IMR-90 (cell line): ENCODE results near the gene SLC6A7. TPM values are rescaled to one million over a fixed set of nuclear protein-coding genes. Genes with fewer than 3 reads are reported as not detected.

Source experiments
- ATAC-seq: fragments of 200-7000 bp; cut with Tn5 transposase; 2 replicates; pipeline ENCODE4 v1.9.1; 2020; ENCODE audit warnings: low read depth, mild to moderate bottlenecking, moderate library complexity
- BruUV-seq: library from RNA; stranded (reverse); fragments of 400-500 nt; replicated peaks from 2 replicates; lab custom pipeline; 2021; lab: Mats Ljungman, UMichigan
- CTCF ChIA-PET: fragments of 300-600 bp; formaldehyde crosslinking; extraction: SDS; loops from one replicate; lab custom pipeline; 2021; ENCODE audit warnings: antibody characterized with exemption; lab: Yijun Ruan, JAX
- POLR2A ChIA-PET: fragments of 300-600 bp; sonication (Branson Sonifier 250); formaldehyde crosslinking; loops from one replicate; lab custom pipeline; 2022; ENCODE audit warnings: antibody characterized with exemption; ENCODE audit not compliant: unreplicated experiment; lab: Charles Lee
- DNase-seq: peaks from one replicate; pipeline ENCODE4 v3.0.0; 2013
- H2AFZ ChIP-seq: replicated peaks from 2 replicates; pipeline ENCODE3; 2013; ENCODE audit warnings: low read length, mild to moderate bottlenecking; ENCODE audit not compliant: poor library complexity
- H2AK5ac ChIP-seq: 2 replicates; pipeline ENCODE4 v1.6.1; 2013; ENCODE audit warnings: low read depth, low read length, inconsistent platforms
- H2AK9ac ChIP-seq: replicated peaks from 2 replicates; pipeline ENCODE3; 2013; ENCODE audit warnings: mild to moderate bottlenecking, low read depth, low read length, moderate library complexity; ENCODE audit not compliant: poor library complexity
- H2BK120ac ChIP-seq: 2 replicates; pipeline ENCODE4 v1.6.1; 2013; ENCODE audit warnings: low read depth, low read length, inconsistent platforms
- H2BK15ac ChIP-seq: 3 replicates; pipeline ENCODE4 v1.6.1; 2013; ENCODE audit warnings: low read depth, low read length, inconsistent platforms
- H2BK20ac ChIP-seq: 2 replicates; pipeline ENCODE4 v1.6.1; 2013; ENCODE audit warnings: low read depth, mild to moderate bottlenecking, inconsistent platforms, low read length, moderate library complexity
- H2BK5ac ChIP-seq: 2 replicates; pipeline ENCODE4 v1.6.1; 2013; ENCODE audit warnings: mild to moderate bottlenecking, low read depth, low read length, inconsistent platforms; ENCODE audit not compliant: poor library complexity, severe bottlenecking
- H3K14ac ChIP-seq: replicated peaks from 2 replicates; pipeline ENCODE4 v1.6.1; 2013; ENCODE audit warnings: low read depth, low read length, inconsistent platforms
- H3K18ac ChIP-seq: 2 replicates; pipeline ENCODE4 v1.6.1; 2013; ENCODE audit warnings: low read depth, low read length, control low read depth
- H3K23ac ChIP-seq: 2 replicates; pipeline ENCODE4 v1.6.1; 2013; ENCODE audit warnings: low read depth, low read length, inconsistent platforms
- H3K27ac ChIP-seq: 2 replicates; pipeline ENCODE4 v1.5.1; 2013; ENCODE audit warnings: mild to moderate bottlenecking, control low read depth, low read length; ENCODE audit not compliant: insufficient read depth
- H3K27me3 ChIP-seq: 2 replicates; pipeline ENCODE4 v1.6.1; 2013; ENCODE audit warnings: low read length; ENCODE audit not compliant: control insufficient read depth, insufficient read depth
- H3K36me3 ChIP-seq: 2 replicates; pipeline ENCODE4 v1.6.1; 2013; ENCODE audit warnings: low read length, mixed read lengths; ENCODE audit not compliant: control insufficient read depth, insufficient read depth
- H3K4ac ChIP-seq: 2 replicates; pipeline ENCODE4 v1.6.1; 2013; ENCODE audit warnings: low read depth, low read length, inconsistent platforms
- H3K4me1 ChIP-seq: 2 replicates; pipeline ENCODE4 v1.6.1; 2013; ENCODE audit warnings: low read length, mixed read lengths; ENCODE audit not compliant: control insufficient read depth, insufficient read depth
- H3K4me2 ChIP-seq: 2 replicates; pipeline ENCODE4 v1.6.1; 2013; ENCODE audit warnings: low read depth, mild to moderate bottlenecking, control low read depth, low read length, moderate library complexity
- H3K4me3 ChIP-seq: 2 replicates; pipeline ENCODE4 v1.5.1; 2013; ENCODE audit warnings: low read depth, mild to moderate bottlenecking, control low read depth, low read length, moderate library complexity; ENCODE audit not compliant: insufficient read depth
- H3K56ac ChIP-seq: 2 replicates; pipeline ENCODE4 v1.6.1; 2013; ENCODE audit warnings: low read length, inconsistent platforms; ENCODE audit not compliant: insufficient read depth; ENCODE audit errors: extremely low read depth
- H3K79me1 ChIP-seq, 2 experiments: 2 replicates each; pipeline ENCODE4 v1.6.1; 2013; ENCODE audit warnings: low read length in 2 of 2, inconsistent platforms in 1 of 2, low read depth in 1 of 2
- H3K9ac ChIP-seq: 2 replicates; pipeline ENCODE4 v1.6.1; 2013; ENCODE audit warnings: low read depth, low read length, control low read depth
- H3K9me1 ChIP-seq: 2 replicates; pipeline ENCODE4 v1.6.1; 2013; ENCODE audit warnings: low read length, inconsistent platforms; ENCODE audit not compliant: insufficient read depth
- H3K9me3 ChIP-seq: 2 replicates; pipeline ENCODE4 v1.6.1; 2013; ENCODE audit warnings: low read length; ENCODE audit not compliant: control insufficient read depth, insufficient read depth
- H4K20me1 ChIP-seq: 2 replicates; pipeline ENCODE4 v1.6.1; 2013; ENCODE audit warnings: low read length, inconsistent platforms; ENCODE audit not compliant: insufficient read depth
- H4K5ac ChIP-seq: 2 replicates; pipeline ENCODE4 v1.6.1; 2013; ENCODE audit warnings: mild to moderate bottlenecking, low read depth, low read length, control low read depth
- H4K8ac ChIP-seq, 2 experiments: 2 replicates each; pipeline ENCODE4 v1.6.1; 2013; ENCODE audit warnings: low read depth in 2 of 2, low read length in 2 of 2, control low read depth in 1 of 2, inconsistent platforms in 1 of 2
- H4K91ac ChIP-seq: 2 replicates; pipeline ENCODE4 v1.6.1; 2013; ENCODE audit warnings: low read depth, low read length, inconsistent platforms; ENCODE audit not compliant: insufficient read depth
- BHLHE40 ChIP-seq: fragments of 150-350 bp; IDR thresholded peaks from 2 replicates; pipeline ENCODE4 v1.6.1; 2016; ENCODE audit warnings: mild to moderate bottlenecking, low read depth, low read length
- CHD1 ChIP-seq: IDR thresholded peaks from 2 replicates; pipeline ENCODE4 v1.6.1; 2012; ENCODE audit warnings: low read depth, low read length, improper control_type of control experiment
- MAFK ChIP-seq: IDR thresholded peaks from 2 replicates; pipeline ENCODE4 v1.6.1; 2012; ENCODE audit warnings: low read depth, low read length, improper control_type of control experiment
- MAZ ChIP-seq: IDR thresholded peaks from 2 replicates; pipeline ENCODE4 v1.6.1; 2012; ENCODE audit warnings: low read depth, mild to moderate bottlenecking, low read length, improper control_type of control experiment, moderate library complexity, borderline replicate concordance
- MXI1 ChIP-seq: IDR thresholded peaks from 2 replicates; pipeline ENCODE4 v1.6.1; 2012; ENCODE audit warnings: low read depth, mild to moderate bottlenecking, low read length, moderate library complexity, borderline replicate concordance
- NFE2L2 ChIP-seq: fragments of 150-350 bp; IDR thresholded peaks from 2 replicates; pipeline ENCODE4 v1.6.1; 2016; ENCODE audit warnings: low read depth, mild to moderate bottlenecking, low read length
- POLR2A ChIP-seq: IDR thresholded peaks from 2 replicates; pipeline ENCODE4 v1.6.1; 2012; ENCODE audit warnings: mild to moderate bottlenecking, low read depth, low read length
- RAD21 ChIP-seq: IDR thresholded peaks from 2 replicates; pipeline ENCODE4 v1.6.1; 2012; ENCODE audit warnings: low read length, improper control_type of control experiment
- RFX5 ChIP-seq: IDR thresholded peaks from 2 replicates; pipeline ENCODE4 v1.8.0; 2012; ENCODE audit warnings: low read depth, mild to moderate bottlenecking, low read length, moderate library complexity
- SMC3 ChIP-seq: fragments of 150-350 bp; IDR thresholded peaks from 2 replicates; pipeline ENCODE4 v1.6.1; 2016; ENCODE audit warnings: low read depth, mild to moderate bottlenecking, antibody characterized with exemption, low read length, moderate library complexity
- USF2 ChIP-seq: fragments of 150-350 bp; IDR thresholded peaks from 2 replicates; pipeline ENCODE4 v1.6.1; 2017; ENCODE audit warnings: mild to moderate bottlenecking, antibody characterized with exemption, low read length, low read depth
- WGBS, 2 experiments: methylation state at CpG; one replicate each; pipeline versions ENCODE4 v1.1.5 to v1.1.7; 2013; ENCODE audit warnings: missing lambda C conversion rate in 2 of 2; ENCODE audit not compliant: insufficient read length in 1 of 2; ENCODE audit errors: extremely low coverage in 2 of 2; 5-methylcytosine and 5-hydroxymethylcytosine counted together
- dilution Hi-C: fragments of 300-500 bp; cut with HindIII; formaldehyde crosslinking; loops from one replicate; pipeline ENCODE4 v1.14.3; 2018; ENCODE audit warnings: low sequenced_read_pairs; ENCODE audit not compliant: unreplicated experiment
- in situ Hi-C: fragments of 300-500 bp; cut with MboI; formaldehyde crosslinking; loops from 3 replicates; pipeline ENCODE4 v1.14.3; 2019; ENCODE audit warnings: low sequenced_read_pairs, inconsistent platforms, mixed read lengths
- intact Hi-C: fragments of 100-400 bp; cut with micrococcal nuclease; formaldehyde crosslinking; loops from 2 replicates; pipeline ENCODE4 v1.10.0; 2022
- polyA plus RNA-seq, 3 experiments: library from polyadenylated mRNA; depleted of rRNA; stranded (reverse); fragments of >200 nt; gene quantifications; 2 replicates each; pipeline ENCODE4 v1.2.3, GENCODE V29; 2012; ENCODE audit warnings: low replicate concordance in 1 of 3
- total RNA-seq: library from RNA; depleted of rRNA; stranded (reverse); fragments of >200 nt; gene quantifications from 2 replicates; pipeline ENCODE4 v1.2.3, GENCODE V29; 2012

The SLC6A7 gene
- total and polyA plus RNA-seq, 2 of the 4 experiments (the other 2 are of a cell fraction): under 0.01 TPM; not detected in 1

- no peak for TF ChIP-seq BHLHE40
- no peak for TF ChIP-seq MAFK
- no peak for TF ChIP-seq MAZ
- TF ChIP-seq MXI1: no peak
- TF ChIP-seq RAD21: no peak
Measured at GRCh38 chr5:150242251-150242894, 52.5 kb downstream of the SLC6A7 start (continued).

GRCh38 chr5:150243590-150243989, 53.7 kb downstream of the SLC6A7 start:
- Histone ChIP-seq H3K36me3 (no peaks in the 10 kb centered on the region), H3K4me3 (no peak overlapping the region), H3K27ac (no peak overlapping the region), H4K8ac (no peak overlapping the region), H2AFZ (no peak overlapping the region), H3K27me3 (peaks cover 9% of the 10 kb centered on the region), H2BK5ac (no peak overlapping the region), H3K9me3 (no peaks in the 10 kb centered on the region), H4K20me1 (no peaks in the 10 kb centered on the region), H3K4ac (no peak overlapping the region), H3K4me2 (no peak overlapping the region), H3K9ac (no peak overlapping the region), H3K56ac (no peak overlapping the region), H3K14ac (no peak overlapping the region), H4K5ac (no peak overlapping the region), H3K4me1 (peaks cover 8% of the 10 kb centered on the region; the same call in 1 of the 2 replicates), H3K9me1 (no peaks in the 10 kb centered on the region; the same call in 1 of the 2 replicates), H2BK20ac (no peak overlapping the region), H3K23ac (no peak overlapping the region), H2BK120ac (no peak overlapping the region), H2AK9ac (no peak overlapping the region), H3K18ac (no peak overlapping the region), H2AK5ac (no peak overlapping the region), H3K79me1 (no peaks in the 10 kb centered on the region), H2BK15ac (no peak overlapping the region), H4K91ac (no peak overlapping the region)
- no CpG with 5 or more reads among the region's 4 CpGs for WGBS, 2 experiments
- TF ChIP-seq RAD21 (no peak), BHLHE40 (no peak), NFE2L2 (no peak), MAZ (no peak), POLR2A (no peak), MAFK (no peak), RFX5 (no peak), MXI1 (no peak), CHD1 (no peak), USF2 (no peak), SMC3 (no peak)
- ATAC-seq: no peak
- ChIA-PET POLR2A (no interaction called here), CTCF (no interaction called here)
- BruUV-seq: no TSS peak
- dilution Hi-C loops: no loop called here
- no peak for DNase-seq
- intact Hi-C loops: no loop called here
- in situ Hi-C loops: no loop called here
